IPS-18a (cell line): ENCODE results near the gene GAS2L1.
"Not testable (repeated sequence)": the region's sequence is repeated elsewhere in the genome, so short reads cannot be mapped to it uniquely, and the experiment has no call there.

Experiments used
- H3K27ac ChIP-seq: one replicate; pipeline ENCODE4 v1.5.1; 2013; ENCODE audit warnings: low read length
- H3K27me3 ChIP-seq: one replicate; pipeline ENCODE4 v1.6.1; 2013; ENCODE audit warnings: mild to moderate bottlenecking, low read length; ENCODE audit not compliant: control insufficient read depth, insufficient read depth
- H3K36me3 ChIP-seq: one replicate; pipeline ENCODE4 v1.6.1; 2013; ENCODE audit warnings: low read depth, low read length; ENCODE audit not compliant: control insufficient read depth
- H3K4me1 ChIP-seq: one replicate; pipeline ENCODE4 v1.6.1; 2013; ENCODE audit warnings: low read depth, low read length; ENCODE audit not compliant: control insufficient read depth
- H3K4me3 ChIP-seq: one replicate; pipeline ENCODE4 v1.5.1; 2013; ENCODE audit warnings: low read length
- H3K9ac ChIP-seq: one replicate; pipeline ENCODE4 v1.6.1; 2013; ENCODE audit warnings: mild to moderate bottlenecking, low read length, moderate library complexity
- H3K9me3 ChIP-seq: one replicate; pipeline ENCODE4 v1.6.1; 2013; ENCODE audit warnings: low read depth, low read length; ENCODE audit not compliant: control insufficient read depth

GAS2L1 gene

GRCh38 chr22:29352778-29353177, 46.3 kb downstream of the GAS2L1 start:
- H3K27ac ChIP-seq, result no peak overlapping the region
- H3K4me1 ChIP-seq, result no peaks in the 10 kb centered on the region
- no peak overlapping the region for H3K4me3 ChIP-seq
- H3K9me3 ChIP-seq, result no peaks in the 10 kb centered on the region
- H3K9ac ChIP-seq, result no peak overlapping the region
- peaks cover 68% of the 10 kb centered on the region for H3K36me3 ChIP-seq
- H3K27me3 ChIP-seq, result no peaks in the 10 kb centered on the region

DNA sequence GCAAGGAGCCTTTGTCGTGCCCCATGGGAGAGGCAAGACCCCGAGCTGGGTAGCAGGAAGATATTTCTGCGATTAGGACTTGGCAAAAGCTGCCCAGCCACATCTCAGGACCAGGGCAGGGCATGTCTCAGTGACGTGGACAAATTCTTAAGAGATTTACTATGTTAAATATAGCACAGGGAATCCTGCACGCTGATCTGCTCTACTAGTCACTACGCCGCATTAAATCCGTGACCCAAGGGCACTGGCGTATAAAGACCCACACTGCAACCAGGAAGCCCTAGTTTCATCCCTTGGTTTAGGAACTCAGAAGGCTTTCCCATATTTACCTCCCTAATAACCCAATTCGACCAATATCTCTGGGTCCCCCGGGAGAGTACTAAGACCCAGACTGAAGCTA, 46.8 kb downstream of the GAS2L1 start:
- Histone ChIP-seq H3K36me3 (peaks cover 70% of the 10 kb centered on the region), H3K27ac (no peak overlapping the region), H3K4me1 (no peaks in the 10 kb centered on the region), H3K27me3 (no peaks in the 10 kb centered on the region), H3K9me3 (no peaks in the 10 kb centered on the region), H3K9ac (no peak overlapping the region), H3K4me3 (no peak overlapping the region)

DNA sequence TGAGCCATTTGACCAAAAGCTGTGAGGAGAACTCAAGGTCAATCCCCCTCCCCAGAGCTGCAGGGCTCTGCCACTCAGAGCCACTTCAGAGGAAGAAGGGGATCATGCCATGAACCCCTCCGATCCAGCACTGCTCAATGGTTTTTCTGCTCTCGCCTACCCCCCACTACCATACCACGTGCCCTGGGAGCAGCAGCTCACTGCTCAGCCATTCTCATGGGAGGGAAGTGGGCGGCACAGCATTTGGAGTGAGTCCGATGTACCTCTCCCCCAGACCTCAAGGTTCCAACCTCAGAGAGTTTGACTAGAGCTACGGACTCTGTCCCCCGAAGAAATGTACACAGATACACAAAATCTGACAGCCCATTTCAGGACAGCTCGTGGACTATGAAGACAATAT, 47.4 kb downstream of the GAS2L1 start:
- Histone ChIP-seq H3K4me3 (no peak overlapping the region), H3K36me3 (peaks cover 70% of the 10 kb centered on the region), H3K27ac (no peak overlapping the region), H3K27me3 (no peaks in the 10 kb centered on the region), H3K4me1 (no peaks in the 10 kb centered on the region), H3K9me3 (no peaks in the 10 kb centered on the region), H3K9ac (no peak overlapping the region)

GRCh38 chr22:29357193-29357890, 50.9 kb downstream of the GAS2L1 start:
- H3K9me3 ChIP-seq, H3K27me3 ChIP-seq, H3K4me1 ChIP-seq, H3K4me3 ChIP-seq, H3K27ac ChIP-seq, H3K9ac ChIP-seq: not testable (repeated sequence)
- H3K36me3 ChIP-seq, result peaks cover 48% of the 10 kb centered on the region

- Histone ChIP-seq H3K9me3 (no peaks in the 10 kb centered on the region), H3K4me1 (no peaks in the 10 kb centered on the region), H3K4me3 (no peak overlapping the region), H3K9ac (no peak overlapping the region), H3K27ac (no peak overlapping the region), H3K36me3 (peaks cover 33% of the 10 kb centered on the region), H3K27me3 (no peaks in the 10 kb centered on the region)
These were observed 53.0 kb downstream of the GAS2L1 start for GRCh38 chr22:29359469-29359868.
